ENCODE results near the gene MAP3K14.

DNA sequence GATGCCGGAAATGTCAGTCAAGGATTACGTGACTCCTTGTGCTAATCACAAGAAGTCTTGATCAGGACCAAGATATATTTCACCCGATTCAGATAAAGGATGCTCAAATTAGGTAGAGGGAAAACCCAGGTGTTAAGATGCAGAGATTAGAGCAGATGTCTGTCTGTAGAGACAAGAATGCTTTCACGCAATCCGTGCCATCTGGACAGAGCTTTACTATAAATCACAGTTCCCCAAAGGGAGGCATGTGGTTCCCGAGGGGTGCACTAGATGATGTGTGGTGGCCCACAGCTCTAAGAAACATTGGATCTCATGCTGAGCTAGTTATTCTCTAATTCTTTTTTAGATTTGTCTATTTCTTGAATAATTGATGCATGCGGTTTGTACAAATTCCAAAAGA, 9.8 kb upstream of the MAP3K14 start:
- TF ChIP-seq CTCF (IDR thresholded peaks at IDR 0.05; ENCODE audit: low read length) (no peak), EZH2phosphoT487 (IDR thresholded peaks at IDR 0.05; ENCODE audit: low read length) (no peak), EZH2 (optimal IDR thresholded peaks at IDR 0.05; ENCODE audit: low read depth, low read length) (no peak)

All from MM.1S (cell line).